Stimulated activated naive CD4-positive, alpha-beta T cell (primary cell): ENCODE data around the gene RFX1.
A peak's percentile ranks its signal among the peaks of the same experiment; 100 is the strongest.

ENCODE experiments used
- DNase-seq, 6 experiments: peaks; one replicate each; lab custom pipeline; 2025; lab: John Stamatoyannopoulos, UW

The RFX1 gene

GRCh38 chr19:13996928-13997630 lies 9.0 kb downstream of the RFX1 start:
- DNase-seq: no peak

- no peak for DNase-seq
Measured at GRCh38 chr19:13995878-13996765, 10.0 kb downstream of the RFX1 start.

GRCh38 chr19:13995017-13995728 lies 10.9 kb downstream of the RFX1 start:
- no peak for DNase-seq

- DNase-seq: no peak
Measured at GRCh38 chr19:13993590-13994300, 12.4 kb downstream of the RFX1 start.

GRCh38 chr19:13992025-13992424 lies 14.1 kb downstream of the RFX1 start:
- DNase-seq: no peak

GRCh38 chr19:13990085-13990484 lies 16.0 kb downstream of the RFX1 start:
- no peak for DNase-seq

- no peak for DNase-seq
Measured at GRCh38 chr19:13989487-13989886, 16.6 kb downstream of the RFX1 start.

GRCh38 chr19:13987101-13987890 lies 18.8 kb downstream of the RFX1 start:
- no peak for DNase-seq

- DNase-seq: peak; percentile 91 to 98 (median 96)
Measured at GRCh38 chr19:13986348-13986904, 19.7 kb downstream of the RFX1 start.

GRCh38 chr19:13985771-13986347 lies 20.3 kb downstream of the RFX1 start:
- peak in 1 of 6 experiments; percentile 47 for DNase-seq

- DNase-seq: peak in 1 of 6 experiments; percentile 36
Measured at GRCh38 chr19:13984875-13985741, 21.0 kb downstream of the RFX1 start.

- no peak for DNase-seq
Measured at GRCh38 chr19:13984186-13984585, 21.9 kb downstream of the RFX1 start.

GRCh38 chr19:13983213-13983889 lies 22.8 kb downstream of the RFX1 start:
- peak in 5 of 6 experiments; percentile 29 to 57 (median 42) for DNase-seq

- DNase-seq: no peak
Measured at GRCh38 chr19:13982773-13983172, 23.3 kb downstream of the RFX1 start.

GRCh38 chr19:13981988-13982501 lies 24.1 kb downstream of the RFX1 start:
- no peak for DNase-seq

- no peak for DNase-seq
Measured at GRCh38 chr19:13981467-13981866, 24.7 kb downstream of the RFX1 start.

- DNase-seq: no peak
Measured at GRCh38 chr19:13981021-13981420, 25.1 kb downstream of the RFX1 start.

- DNase-seq: no peak
Measured at GRCh38 chr19:13980340-13980739, 25.8 kb downstream of the RFX1 start.

GRCh38 chr19:13979686-13980085 lies 26.4 kb downstream of the RFX1 start:
- DNase-seq: no peak
